Stimulated activated CD8-positive, alpha-beta memory T cell treated with anti-CD3 and anti-CD28 coated beads, Interleukin-4, amount 100 ng/mL, for 24 hours (primary cell): ENCODE results near the gene DNAJC25.

ENCODE experiments used
- DNase-seq: peaks from one replicate; pipeline ENCODE4 v3.0.0-alpha.2; 2020; ENCODE audit warnings: low read depth

Gene DNAJC25

DNA sequence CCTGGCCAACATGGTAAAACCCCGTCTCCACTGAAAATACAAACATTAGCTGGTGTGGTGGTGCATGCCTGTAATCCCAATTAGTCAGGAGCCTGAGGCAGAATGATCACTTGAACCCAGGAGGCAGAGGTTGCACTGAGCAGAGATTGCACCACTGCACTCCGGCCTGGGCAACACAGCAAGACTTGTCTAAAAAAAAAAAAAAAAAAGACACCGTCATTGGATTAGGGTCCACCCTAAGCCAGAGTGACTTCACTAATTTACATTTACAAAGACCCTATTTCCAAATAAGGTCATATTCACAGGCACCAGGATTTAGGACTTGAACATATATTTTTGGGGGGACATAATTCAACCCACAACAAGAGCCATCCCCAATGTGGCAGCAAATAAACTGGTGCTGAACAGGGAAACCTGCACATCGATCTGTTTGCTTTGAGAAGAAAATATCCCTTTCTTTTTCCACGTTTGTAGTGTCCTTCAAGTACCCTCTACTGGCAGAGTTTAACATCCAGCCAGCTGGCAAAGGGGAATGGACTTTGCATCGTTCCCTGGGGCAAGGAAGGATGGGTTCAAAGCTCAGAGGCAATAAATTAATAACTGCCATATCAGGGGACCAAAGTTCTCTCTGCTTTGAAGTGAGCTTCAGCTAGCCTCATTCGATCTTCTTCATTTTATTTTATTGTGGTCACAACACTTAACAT, 3.7 kb upstream of the DNAJC25 start:
- no peak for DNase-seq

DNA sequence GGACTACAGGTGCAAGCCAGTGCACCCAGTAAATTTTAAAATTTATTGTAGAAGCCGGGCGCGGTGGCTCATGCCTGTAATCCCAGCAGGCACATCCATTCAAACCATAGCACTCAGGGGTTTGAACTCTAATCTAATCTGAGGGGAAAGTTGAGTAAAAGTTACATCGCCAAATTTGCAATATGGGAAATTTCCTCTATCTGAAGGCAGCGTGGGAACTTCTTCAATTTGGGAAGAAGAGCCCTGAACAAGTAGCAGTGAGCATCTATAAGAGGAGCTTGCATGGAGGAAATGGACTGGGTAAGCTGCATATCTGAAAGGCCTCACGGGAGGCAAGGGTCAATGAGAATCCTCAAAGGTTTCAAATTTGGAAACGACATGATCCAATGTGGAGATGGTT, 2.7 kb upstream of the DNAJC25 start:
- no peak for DNase-seq

DNA sequence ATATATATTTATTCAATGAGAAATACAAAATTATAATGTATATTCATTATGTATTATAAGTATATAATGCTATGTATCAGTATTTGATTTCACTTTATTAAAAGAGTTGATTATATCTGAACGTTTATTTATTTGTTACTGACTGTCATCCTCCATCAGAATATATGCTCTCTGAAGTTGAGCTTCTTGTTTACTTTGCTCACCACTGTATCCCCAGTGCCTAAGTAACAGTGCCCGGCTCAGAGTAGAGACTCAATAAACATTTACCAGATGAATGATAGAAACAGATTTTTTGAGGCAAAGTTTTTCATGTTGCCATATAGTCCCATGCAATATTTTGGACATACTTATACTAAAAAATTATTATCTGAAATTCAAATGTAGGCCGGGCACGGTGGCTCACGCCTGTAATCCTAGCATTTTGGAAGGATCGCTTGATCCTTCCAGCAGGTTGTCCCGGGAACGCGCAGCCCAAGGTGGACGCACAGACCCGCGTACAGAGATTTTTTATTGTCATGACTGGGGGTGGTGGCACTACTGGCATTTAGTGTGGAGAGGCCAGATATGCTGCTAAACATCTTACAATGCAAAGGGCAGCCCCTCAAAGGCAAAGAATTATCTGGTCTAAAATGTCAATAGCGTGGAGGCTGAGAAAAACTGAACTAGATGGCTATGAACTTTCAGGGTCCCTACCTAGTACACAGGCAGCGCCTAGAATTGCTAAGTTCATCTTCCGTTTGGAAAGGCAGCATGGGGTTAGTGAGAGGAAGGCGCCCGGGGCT, 761 bp upstream of the DNAJC25 start:
- no peak for DNase-seq

DNA sequence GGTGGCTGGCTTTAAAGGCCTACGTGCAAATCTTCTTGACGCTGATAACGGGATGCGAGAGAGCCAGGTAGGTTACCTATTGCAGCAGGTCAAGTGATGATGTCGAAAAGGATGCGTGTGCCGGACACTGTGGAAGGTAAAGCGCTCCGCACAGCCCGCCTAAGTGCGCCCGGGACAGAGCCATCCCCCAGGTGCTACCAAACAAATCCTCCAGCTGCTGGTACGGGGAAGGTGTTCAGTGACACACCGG, 245 bp upstream of the DNAJC25 start:
- DNase-seq: no peak

DNA sequence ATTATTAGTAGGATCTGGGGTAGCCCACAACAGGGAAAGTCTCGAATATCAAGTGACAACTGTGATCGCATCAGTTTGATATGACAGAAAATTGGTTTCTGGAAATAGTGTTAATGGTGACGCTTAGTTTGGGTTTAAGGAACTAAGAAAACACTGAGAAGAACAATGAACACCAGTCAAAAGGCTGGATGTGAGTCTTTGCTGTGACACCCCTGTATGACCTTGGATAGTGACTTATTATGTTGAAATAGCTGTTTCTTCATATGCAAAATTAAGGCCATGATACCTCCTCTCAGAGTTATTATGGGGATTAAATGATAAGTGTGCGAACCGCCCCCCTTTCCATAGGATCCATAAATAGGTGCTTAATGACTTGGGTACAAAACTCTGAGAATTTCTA, 926 bp downstream of the DNAJC25 start:
- no peak for DNase-seq

DNA sequence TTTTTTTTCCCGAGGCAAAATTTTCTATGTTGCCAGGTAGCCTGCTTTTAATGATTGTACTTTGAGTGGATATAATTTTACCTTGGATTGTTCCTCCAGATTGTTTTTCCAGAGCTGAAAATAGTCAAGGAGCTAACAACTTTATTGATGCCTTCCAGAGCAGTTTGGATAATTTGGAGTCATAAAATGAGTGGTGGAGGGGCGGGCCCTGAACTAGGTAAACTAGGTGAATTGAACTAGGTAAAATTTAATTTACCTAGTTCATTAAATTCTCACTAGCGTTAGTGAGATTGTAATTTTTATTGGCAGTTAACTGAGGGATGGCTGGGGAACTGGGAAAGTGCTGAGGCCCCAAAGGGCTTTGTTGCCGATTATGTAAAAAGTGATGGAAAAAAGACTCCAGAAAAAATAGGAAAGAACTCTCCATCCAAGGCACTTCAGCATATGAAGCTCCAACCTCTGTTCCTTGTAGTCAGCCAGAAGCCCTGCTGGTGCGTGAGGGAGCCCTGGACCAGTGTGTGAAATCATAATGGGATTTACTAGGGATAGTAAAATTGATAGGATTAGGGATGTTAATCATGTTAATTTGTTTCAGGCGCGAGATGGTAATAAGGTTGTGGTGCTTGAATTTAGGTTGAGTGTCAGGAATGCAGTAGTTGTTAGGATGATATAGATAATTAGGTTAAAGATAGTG, 1.7 kb downstream of the DNAJC25 start:
- no peak for DNase-seq

DNA sequence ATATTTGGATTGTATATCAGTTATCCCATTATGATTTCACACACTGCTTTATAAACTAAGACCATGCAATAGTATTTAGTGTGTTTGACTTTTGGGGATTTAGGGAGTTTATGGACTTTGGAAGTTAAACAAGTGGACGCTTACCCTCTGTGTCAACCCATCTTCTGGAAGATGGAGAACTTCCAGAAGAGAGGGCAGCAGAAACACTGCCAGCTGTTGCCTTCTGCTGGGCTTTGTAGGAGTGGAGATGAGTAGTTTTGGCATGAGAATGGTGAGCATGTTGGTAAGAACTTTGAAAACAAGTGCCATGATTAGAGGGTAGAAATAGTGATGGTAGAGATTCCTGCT, 2.2 kb downstream of the DNAJC25 start:
- no peak for DNase-seq

DNA sequence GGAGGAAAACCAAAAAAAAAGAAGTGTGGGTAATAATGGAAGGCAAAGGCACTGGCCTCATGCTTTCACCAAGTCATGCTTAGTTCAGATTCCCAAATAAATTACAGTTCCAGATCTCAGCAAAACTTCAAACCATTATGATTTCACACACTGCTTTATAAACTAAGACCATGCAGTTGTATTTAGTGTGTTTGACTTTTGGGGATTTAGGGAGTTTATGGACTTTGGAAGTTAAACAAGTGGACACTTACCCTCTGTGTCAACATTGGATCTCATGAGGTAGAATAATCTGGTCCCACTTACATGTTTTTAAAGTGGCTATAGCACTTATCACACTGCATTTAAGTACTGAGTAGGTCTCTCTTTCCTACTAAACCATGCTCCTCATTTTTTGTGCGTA, 3.7 kb downstream of the DNAJC25 start:
- DNase-seq: no peak

DNA sequence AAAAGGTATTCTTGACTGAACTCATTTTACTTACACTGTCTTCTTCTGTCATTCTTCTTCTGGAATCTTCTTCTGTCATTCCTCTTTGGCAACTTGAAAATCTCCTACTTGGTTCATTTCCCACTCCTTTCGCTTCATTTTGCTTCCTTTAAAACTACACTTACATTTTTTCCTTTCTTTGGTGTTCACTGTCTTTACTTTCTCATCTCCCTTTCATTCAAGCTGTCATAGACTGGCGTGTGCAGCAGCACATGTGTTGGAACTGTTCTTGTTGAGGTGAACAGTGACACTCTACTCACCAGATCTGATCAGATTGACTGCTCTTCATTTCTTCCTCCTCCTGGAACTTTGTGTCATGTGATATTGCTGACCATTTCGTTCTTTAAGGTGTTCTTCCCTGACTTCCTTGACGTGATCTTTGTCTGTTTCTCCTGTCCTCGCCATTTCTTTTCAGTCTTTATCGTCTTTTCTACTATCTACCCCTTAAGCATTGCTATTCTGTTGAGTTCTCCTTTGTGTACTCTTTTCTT, 6.4 kb downstream of the DNAJC25 start:
- no peak for DNase-seq

DNA sequence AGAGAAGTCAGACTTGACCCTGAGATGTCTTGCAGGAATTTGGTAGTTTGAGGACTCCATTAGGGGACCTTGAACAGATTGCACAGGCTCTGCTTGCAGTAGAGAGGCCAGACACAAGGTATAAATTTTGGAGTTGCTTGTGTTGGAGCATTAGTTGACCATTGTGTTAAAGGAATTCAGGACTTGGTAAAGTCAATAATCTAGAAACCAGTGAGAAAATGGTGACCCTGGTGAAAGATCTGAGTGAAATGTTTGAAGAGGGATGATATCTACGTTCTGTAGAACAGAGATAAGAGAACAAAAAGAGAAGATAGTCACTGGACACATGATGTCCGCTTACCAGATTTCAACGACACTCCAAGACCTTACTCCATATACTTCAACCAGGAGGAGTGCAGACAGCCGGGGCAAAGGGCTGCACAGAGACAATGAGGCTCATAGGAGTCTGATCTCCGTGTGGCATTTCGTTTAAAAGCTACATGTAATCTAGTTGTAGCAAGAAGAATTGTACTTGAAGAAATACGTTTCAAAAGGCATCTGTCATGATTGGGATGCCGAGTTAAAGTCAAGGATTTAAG, 13.2 kb downstream of the DNAJC25 start:
- no peak for DNase-seq

DNA sequence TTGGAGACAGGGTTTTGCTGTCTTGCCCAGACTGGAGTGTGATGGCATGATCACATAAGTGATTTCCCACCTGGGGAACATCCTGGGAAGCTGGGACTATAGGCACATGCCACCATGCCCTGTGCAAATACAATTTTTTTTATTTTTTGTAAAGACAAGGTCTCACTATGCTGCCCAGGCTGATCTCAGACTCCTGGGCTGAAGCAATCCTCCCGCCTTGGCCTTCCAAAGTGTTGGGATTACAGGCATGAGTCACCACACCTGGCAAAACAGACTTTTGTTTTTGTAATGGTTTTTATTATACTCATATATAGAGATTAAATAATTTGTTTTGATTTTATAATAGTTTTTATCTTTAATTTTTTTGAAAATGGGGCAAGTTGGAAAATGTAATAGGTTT, 14.7 kb downstream of the DNAJC25 start:
- DNase-seq: no peak

DNA sequence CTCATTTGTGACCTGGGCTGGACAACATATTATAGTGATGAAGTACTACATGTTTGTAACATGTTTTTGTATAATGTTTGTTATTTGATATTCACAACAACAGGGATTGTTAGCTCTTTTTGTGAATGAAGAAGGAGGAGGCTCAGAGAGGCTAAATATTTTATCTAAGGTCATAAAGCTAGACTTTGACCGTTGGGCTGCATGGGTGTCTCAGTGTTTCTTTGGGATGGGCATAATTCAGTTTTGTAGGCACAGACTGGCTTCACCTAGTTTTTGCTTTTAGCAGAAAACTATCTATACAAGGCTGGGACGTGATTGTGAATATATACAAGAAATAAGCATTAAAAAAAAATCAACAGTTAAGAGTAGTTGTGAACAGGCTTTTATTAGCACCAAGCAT, 15.3 kb downstream of the DNAJC25 start:
- DNase-seq: no peak

DNA sequence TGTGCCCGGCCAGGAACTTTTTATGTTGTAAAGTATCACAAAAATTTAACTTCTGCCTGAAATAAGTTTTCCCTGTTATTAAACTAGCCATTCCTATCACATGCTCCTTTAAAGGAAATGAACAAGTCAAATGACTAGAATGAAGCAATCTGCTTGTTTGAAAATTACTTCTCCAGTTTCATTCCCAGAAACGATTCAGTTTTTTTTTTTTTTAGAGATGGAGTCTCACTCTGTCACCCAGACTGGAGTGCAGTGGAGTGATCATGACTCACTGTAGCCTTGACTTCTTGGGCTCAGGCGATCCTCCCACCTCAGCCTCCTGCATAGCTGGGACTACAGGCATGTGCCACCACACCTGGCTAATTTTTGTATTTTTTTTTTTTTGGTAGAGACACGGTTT, 16.9 kb downstream of the DNAJC25 start:
- no peak for DNase-seq

DNA sequence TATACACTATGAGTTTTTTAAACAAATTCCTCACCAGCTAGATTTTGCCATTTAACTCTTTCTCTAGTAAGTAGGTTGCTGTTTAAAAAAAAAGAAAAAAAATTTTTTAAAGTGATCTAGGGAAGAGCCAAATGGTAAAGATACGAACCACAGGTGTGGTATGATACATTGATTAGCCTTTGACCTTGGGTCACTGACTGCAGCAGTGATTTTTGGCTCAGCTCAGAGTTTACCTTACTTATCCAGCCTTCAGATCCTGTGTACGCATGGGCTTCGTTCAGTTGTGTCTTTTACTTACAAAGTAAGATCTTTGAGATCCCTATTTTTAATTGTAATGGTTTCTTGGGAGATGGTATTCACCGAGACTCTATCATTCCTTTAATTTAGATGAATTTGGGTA, 17.9 kb downstream of the DNAJC25 start:
- no peak for DNase-seq

DNA sequence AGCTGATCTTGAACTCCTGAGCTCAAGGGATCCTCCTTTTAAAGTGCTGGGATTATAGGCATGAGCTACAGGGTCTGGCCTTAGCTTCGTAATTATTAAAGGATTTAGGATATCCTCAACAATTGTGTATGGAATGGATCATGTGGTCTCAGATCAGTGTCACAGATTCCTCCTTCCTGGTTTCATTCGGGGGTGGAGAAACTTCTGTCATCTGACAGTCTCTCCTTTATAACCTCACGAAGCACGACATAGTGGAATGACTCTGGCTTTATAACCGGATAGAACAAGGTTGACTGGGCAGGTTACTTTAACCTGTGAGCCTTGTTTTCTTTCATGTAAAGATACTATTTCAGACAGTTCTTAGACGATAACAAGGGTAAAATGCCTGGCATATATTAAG, 25.9 kb downstream of the DNAJC25 start:
- DNase-seq: no peak

DNA sequence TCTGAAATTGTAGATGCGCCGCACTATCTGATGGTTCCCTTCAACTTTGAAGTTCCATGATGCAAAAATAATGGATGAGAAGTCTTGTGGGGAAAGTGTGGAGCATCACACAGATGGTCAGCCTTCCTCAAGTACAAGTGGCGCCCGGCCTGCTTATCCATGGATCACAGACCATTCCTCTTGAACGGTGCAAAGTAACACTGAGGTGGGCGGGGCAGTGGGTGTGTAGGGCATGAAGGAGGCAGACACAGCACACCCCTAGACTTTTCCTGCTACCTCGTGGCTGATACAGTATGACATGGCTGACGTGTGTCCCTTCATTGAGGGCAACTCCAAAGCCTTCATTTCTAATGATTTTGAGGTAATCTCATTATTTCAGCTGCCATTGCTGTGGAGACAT, 27.8 kb downstream of the DNAJC25 start:
- DNase-seq: no peak

DNA sequence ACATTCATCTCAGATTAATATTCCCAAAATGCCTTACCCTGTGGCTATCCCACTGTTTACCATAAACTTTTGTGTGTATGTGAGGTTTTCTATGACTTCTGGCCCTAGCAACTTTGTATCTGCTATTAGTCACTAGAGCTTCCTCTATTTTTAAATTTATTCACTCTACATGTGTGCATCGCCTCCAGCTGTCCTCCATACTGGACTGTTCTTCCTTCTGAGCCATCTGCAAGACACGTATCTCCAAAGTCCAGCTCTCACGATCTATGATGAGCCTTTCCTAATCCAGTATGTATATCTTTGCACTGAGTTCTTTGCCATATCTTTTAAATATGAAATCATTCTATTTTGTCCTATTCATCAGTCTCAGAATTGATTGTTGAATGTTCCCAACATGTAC, 28.6 kb downstream of the DNAJC25 start:
- DNase-seq: no peak

DNA sequence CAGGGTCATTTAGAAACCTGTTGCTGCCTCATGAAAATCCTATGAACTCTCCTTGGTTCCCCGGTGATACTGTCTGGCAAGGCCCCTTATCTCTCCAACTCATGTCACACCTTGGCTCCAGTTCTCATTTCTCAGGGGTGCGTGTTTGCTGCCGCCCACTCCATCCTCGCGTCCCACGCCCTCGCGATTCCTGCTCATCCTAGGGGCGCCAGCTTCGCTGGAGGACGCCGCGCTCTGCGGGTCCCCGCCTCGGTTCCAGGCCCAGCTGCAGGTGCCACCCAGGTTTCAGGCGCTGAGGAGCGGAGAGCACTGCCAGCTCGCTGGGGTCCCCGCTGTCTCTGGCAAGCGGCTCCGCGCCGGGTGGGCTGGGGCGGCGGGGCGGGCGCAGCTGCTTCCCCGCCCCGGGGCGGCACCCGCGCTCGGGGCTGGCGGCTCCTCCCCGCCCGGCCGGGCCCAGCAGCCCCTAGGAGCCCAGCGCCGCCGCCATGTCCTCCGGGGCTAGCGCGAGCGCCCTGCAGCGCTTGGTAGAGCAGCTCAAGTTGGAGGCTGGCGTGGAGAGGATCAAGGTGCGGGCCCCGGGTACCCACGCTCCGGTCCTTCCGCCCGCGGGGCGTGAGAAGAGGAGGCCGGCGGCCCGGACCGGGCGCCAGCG, 30.1 kb downstream of the DNAJC25 start, which contains the start of gene GNG10:
GNG10 (plus strand) TSS at position 456 of the 652 bp plus-strand sequence; CDS start at position 486, 30 bp downstream.
- peak; percentile 59 for DNase-seq

DNA sequence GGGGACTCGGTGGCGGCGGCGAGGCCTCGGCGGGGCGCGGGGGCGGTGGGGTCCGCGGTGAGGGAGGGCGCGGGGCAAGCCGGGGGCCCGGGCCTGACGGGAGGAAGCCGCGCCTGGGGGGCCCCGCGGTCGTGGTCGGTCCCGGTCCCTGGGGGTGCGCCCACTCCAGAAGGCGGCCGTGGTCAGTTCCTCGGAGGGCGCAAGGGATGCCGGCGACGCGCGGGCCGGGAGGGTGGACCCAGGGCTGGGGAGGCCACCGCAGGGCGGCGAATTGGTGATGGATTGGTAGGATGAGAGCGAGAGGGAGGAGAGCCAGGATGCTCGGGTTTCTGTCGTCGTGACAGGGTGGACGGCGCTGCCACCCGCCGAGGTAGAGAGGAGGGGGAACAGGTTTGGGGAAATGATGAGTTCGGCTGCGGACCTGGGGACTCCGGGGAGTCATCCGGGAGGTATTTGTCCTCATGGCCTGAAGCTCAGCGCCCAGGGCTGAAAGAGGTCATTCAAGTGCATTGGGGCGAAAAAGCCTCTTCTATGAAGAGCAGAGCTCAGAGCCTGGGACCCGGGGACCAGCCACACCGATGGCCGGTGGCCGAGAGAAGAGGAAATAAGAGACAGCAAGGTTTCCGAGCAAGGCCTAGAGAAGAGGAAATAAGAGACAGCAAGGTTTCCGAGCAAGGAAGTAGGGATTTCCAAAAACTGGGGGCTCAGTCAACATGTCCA, 30.8 kb downstream of the DNAJC25 start:
- peak; percentile 7 for DNase-seq

DNA sequence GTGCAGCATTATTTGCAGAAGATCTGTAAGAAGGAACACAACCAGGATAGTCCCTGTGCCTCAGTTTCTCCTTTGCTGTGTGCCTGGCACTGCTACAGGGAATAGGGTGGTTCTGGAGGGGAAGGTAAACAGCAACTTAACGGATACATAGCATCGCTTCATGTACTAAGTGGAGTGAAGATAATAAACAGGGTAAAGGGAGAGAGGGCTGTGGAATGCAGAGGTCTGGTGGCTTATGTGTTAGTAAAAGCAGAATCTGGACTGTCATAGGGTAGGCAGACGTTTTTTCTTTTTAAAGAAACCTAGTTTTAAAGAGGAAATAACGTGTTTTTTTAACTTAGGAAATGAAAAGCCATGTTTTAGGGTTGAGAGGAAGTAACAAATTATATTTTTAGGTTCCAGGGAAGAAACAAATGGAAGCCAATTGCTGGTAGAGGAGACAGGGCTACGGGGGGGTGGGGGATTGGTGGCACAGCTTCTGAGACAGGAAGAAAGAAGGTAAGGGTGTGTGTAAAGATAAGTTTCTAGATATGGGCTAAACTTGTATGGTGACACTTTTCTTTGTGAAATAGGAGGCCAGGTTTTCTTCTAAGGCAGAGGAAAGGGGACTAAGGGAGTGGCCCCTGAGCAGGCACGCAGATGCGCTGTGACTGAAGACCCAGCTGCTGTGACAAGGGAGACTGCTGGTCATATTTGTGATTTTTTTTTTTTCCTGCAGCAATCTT, 31.6 kb downstream of the DNAJC25 start:
- DNase-seq: no peak

DNA sequence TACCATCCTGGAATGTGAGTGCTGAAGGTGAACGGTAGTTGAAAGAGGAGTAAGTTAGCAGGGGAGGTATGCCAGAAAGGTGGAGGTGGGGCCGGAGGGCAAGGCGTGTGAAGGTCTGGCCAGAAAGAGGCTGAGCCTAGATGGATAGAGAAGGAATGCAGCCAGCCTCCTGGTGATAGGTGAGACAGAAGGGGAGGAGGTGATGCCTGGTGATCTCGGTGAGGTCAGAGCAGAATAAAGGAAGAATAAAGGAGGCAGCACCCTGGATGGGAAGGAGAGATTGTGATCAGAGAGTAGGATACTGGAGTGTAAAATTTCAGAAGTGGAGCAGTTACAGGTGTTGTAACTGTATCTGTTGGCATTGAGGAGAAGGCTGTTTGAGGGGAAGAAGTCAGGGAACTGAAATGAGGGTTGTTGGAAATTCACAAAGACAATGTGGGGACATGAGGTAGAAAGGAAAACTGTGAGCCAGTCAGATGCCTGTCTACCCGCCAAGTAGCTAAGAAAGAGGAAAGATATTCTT, 32.2 kb downstream of the DNAJC25 start:
- no peak for DNase-seq
